HCT116 (cell line): ENCODE results near the gene DHCR7. TPM values are rescaled to one million over a fixed set of nuclear protein-coding genes. Genes with fewer than 3 reads are reported as not detected.

Experiments used
- ATAC-seq: fragments of 200-7000 bp; cut with Tn5 transposase; 2 replicates; pipeline ENCODE4 v1.9.1; 2020; ENCODE audit warnings: mild to moderate bottlenecking, moderate library complexity
- BruUV-seq: library from RNA; stranded (reverse); fragments of 400-500 nt; replicated peaks from 2 replicates; lab custom pipeline; 2021; lab: Mats Ljungman, UMichigan
- CTCF ChIA-PET: fragments of 300-600 bp; sonication (Branson Sonifier 250); formaldehyde crosslinking; loops from one replicate; lab custom pipeline; 2021; ENCODE audit warnings: antibody characterized with exemption; lab: Charles Lee
- POLR2A ChIA-PET: fragments of 300-600, 350-600 bp; sonication (Branson Sonifier 250); formaldehyde crosslinking; loops from one replicate; lab custom pipeline; 2021; ENCODE audit warnings: antibody characterized with exemption; lab: Charles Lee
- RAD21 ChIA-PET, 2 experiments: fragments of 300-600 bp; sonication (Branson Sonifier 250); formaldehyde crosslinking; loops; one replicate each; lab custom pipeline; 2023; ENCODE audit warnings: low total read pairs in 2 of 2; ENCODE audit not compliant: uncharacterized antibody in 2 of 2, unreplicated experiment in 2 of 2, low non-redundant PET in 1 of 2; lab: Charles Lee
- DNase-seq: peaks from one replicate; pipeline ENCODE4 v3.0.0-alpha.2; 2010; ENCODE audit warnings: low read depth, low spot score
- H2AFZ ChIP-seq: fragments of 200-600 bp; shearing (Covaris generic), sonication (generic); 2 replicates; pipeline ENCODE4 v1.6.1; 2017; ENCODE audit warnings: low read depth, mixed run types, mixed read lengths, antibody characterized with exemption, low read length; ENCODE audit not compliant: poor library complexity, severe bottlenecking
- H3K27ac ChIP-seq: 2 replicates; pipeline ENCODE4 v1.5.1; 2012; ENCODE audit warnings: low read depth, low read length
- H3K27me3 ChIP-seq: fragments of 200-600 bp; sonication (generic); 2 replicates; pipeline ENCODE4 v1.6.1; 2016; ENCODE audit warnings: mixed run types, low read length, mixed read lengths; ENCODE audit not compliant: insufficient read depth
- H3K36me3 ChIP-seq, 2 experiments: fragments of 200-500 bp in 1 of 2; fragments of 200-600 bp in 1 of 2; sonication (Bioruptor generic) in 1 of 2; sonication (generic) in 1 of 2; 2 replicates each; pipeline versions ENCODE4 v1.5.1 to v1.6.1; 2014 to 2016; ENCODE audit warnings: low read length in 2 of 2, inconsistent platforms in 1 of 2, mixed read lengths in 1 of 2, mixed run types in 1 of 2; ENCODE audit not compliant: insufficient read depth in 2 of 2, control insufficient read depth in 1 of 2
- H3K4me1 ChIP-seq, 2 experiments: fragments of 200-600 bp in 1 of 2; sonication (generic) in 1 of 2; 2 replicates each; pipeline versions ENCODE4 v1.5.1 to v1.6.1; 2012 to 2017; ENCODE audit warnings: low read length in 2 of 2, inconsistent platforms in 1 of 2, mild to moderate bottlenecking in 1 of 2, mixed read lengths in 1 of 2, mixed run types in 1 of 2, moderate library complexity in 1 of 2; ENCODE audit not compliant: insufficient read depth in 2 of 2, control insufficient read depth in 1 of 2
- H3K4me2 ChIP-seq: fragments of 200-600 bp; sonication (generic); 2 replicates; pipeline ENCODE4 v1.6.1; 2017; ENCODE audit warnings: mixed run types, low read length, mixed read lengths
- H3K4me3 ChIP-seq, 2 experiments: fragments of 200-600 bp in 1 of 2; sonication (generic) in 1 of 2; replicated peaks in 1 of 2; 2 replicates each; pipeline ENCODE4 v1.5.1; 2011 to 2016; ENCODE audit warnings: low read length in 2 of 2, control low read depth in 1 of 2, low read depth in 1 of 2, mild to moderate bottlenecking in 1 of 2, mixed read lengths in 1 of 2, mixed run types in 1 of 2
- H3K79me2 ChIP-seq: fragments of 200-600 bp; sonication (generic); 2 replicates; pipeline ENCODE4 v1.6.1; 2017; ENCODE audit warnings: mild to moderate bottlenecking, mixed run types, low read length, moderate library complexity, mixed read lengths; ENCODE audit not compliant: insufficient read depth
- H3K9ac ChIP-seq: fragments of 200-600 bp; sonication (generic); 2 replicates; pipeline ENCODE4 v1.6.1; 2016; ENCODE audit warnings: low read length, mixed read lengths
- H3K9me2 ChIP-seq: fragments of 200-600 bp; sonication (generic), shearing (Covaris generic); 2 replicates; pipeline ENCODE4 v1.6.1; 2017; ENCODE audit warnings: mixed run types, mild to moderate bottlenecking, moderate library complexity; ENCODE audit not compliant: insufficient read depth
- H3K9me3 ChIP-seq, 2 experiments: fragments of 200-500 bp in 1 of 2; fragments of 200-600 bp in 1 of 2; sonication (Bioruptor generic) in 1 of 2; sonication (generic) in 1 of 2; 2 replicates each; pipeline ENCODE4 v1.6.1; 2014 to 2017; ENCODE audit warnings: low read length in 2 of 2, mixed read lengths in 2 of 2, inconsistent platforms in 1 of 2, low read depth in 1 of 2, mild to moderate bottlenecking in 1 of 2, mixed run types in 1 of 2, moderate library complexity in 1 of 2; ENCODE audit not compliant: control insufficient read depth in 1 of 2, insufficient read depth in 1 of 2
- H4K20me1 ChIP-seq: fragments of 200-600 bp; sonication (generic), shearing (Covaris generic); 2 replicates; pipeline ENCODE4 v1.6.1; 2017; ENCODE audit warnings: mixed run types, mild to moderate bottlenecking, moderate library complexity; ENCODE audit not compliant: insufficient read depth
- ATF3 ChIP-seq: IDR thresholded peaks from 2 replicates; pipeline ENCODE4 v1.6.1; 2012
- CEBPB ChIP-seq: IDR thresholded peaks from 2 replicates; pipeline ENCODE4 v1.6.1; 2012; ENCODE audit warnings: low read depth
- CTCF ChIP-seq, 3 experiments: fragments of 200-600 bp in 1 of 3; sonication (generic) in 1 of 3; IDR thresholded peaks in 2 of 3; conservative IDR thresholded peaks in 1 of 3; 2 replicates each; pipeline ENCODE4 v1.5.1; 2012 to 2017; ENCODE audit warnings: low read depth in 2 of 3, low read length in 2 of 3, antibody characterized with exemption in 1 of 3, borderline replicate concordance in 1 of 3, control low read depth in 1 of 3, mild to moderate bottlenecking in 1 of 3, mixed read lengths in 1 of 3, mixed run types in 1 of 3, moderate library complexity in 1 of 3; ENCODE audit not compliant: insufficient read depth in 1 of 3
- EGR1 ChIP-seq: IDR thresholded peaks from 2 replicates; pipeline ENCODE4 v1.6.1; 2012; ENCODE audit warnings: low read depth
- ELF1 ChIP-seq: IDR thresholded peaks from 2 replicates; pipeline ENCODE4 v1.6.1; 2012; ENCODE audit warnings: low read depth, borderline replicate concordance
- EZH2 ChIP-seq: fragments of 200-600 bp; sonication (generic); IDR thresholded peaks from 2 replicates; pipeline ENCODE4 v1.6.1; 2017; ENCODE audit warnings: antibody characterized with exemption, mixed run types
- EZH2phosphoT487 ChIP-seq: fragments of 200-600 bp; IDR thresholded peaks from 2 replicates; pipeline ENCODE4 v1.6.1; 2018; ENCODE audit warnings: antibody characterized with exemption, borderline replicate concordance
- JUND ChIP-seq: IDR thresholded peaks from 2 replicates; pipeline ENCODE4 v1.6.1; 2012
- MAX ChIP-seq: IDR thresholded peaks from 2 replicates; pipeline ENCODE4 v1.6.1; 2012
- POLR2A ChIP-seq: IDR thresholded peaks from 2 replicates; pipeline ENCODE4 v1.7.0; 2011; ENCODE audit warnings: borderline replicate concordance; ENCODE audit not compliant: insufficient read depth, insufficient read length; ENCODE audit errors: extremely low read depth
- POLR2AphosphoS5 ChIP-seq: IDR thresholded peaks from 2 replicates; pipeline ENCODE4 v1.6.1; 2011; ENCODE audit warnings: mild to moderate bottlenecking, low read depth, low read length, moderate library complexity
- SIN3A ChIP-seq: IDR thresholded peaks from 2 replicates; pipeline ENCODE4 v1.6.1; 2012; ENCODE audit warnings: low read depth
- SP1 ChIP-seq: IDR thresholded peaks from 2 replicates; pipeline ENCODE4 v1.6.1; 2012; ENCODE audit warnings: low read depth
- TCF7L2 ChIP-seq: IDR thresholded peaks from 2 replicates; pipeline ENCODE4 v1.7.0; 2011; ENCODE audit warnings: borderline replicate concordance, inconsistent platforms; ENCODE audit not compliant: insufficient read depth, insufficient read length; ENCODE audit errors: extremely low read depth
- ZFX ChIP-seq: fragments of 450-650 bp; IDR thresholded peaks from 2 replicates; pipeline ENCODE4 v1.6.1; 2017
- intact Hi-C: fragments of 100-400 bp; cut with micrococcal nuclease; formaldehyde crosslinking; loops from 2 replicates; pipeline ENCODE4 v1.10.0; 2022
- total RNA-seq: library from RNA; stranded (reverse); gene quantifications from one replicate; pipeline ENCODE4 v1.2.1, GENCODE V29; 2021; ENCODE audit not compliant: unreplicated experiment

DHCR7 gene
- total RNA-seq, 1 experiment from 2014 or later: 115 TPM

- H2AFZ ChIP-seq: no peak overlapping the region
- H4K20me1 ChIP-seq: no peaks in the 10 kb centered on the region
- no peaks in the 10 kb centered on the region for H3K27me3 ChIP-seq
- H3K9ac ChIP-seq: no peak overlapping the region
- H3K79me2 ChIP-seq: no peaks in the 10 kb centered on the region; the same call in 1 of the 2 replicates
- H3K4me1 ChIP-seq: no peaks in the 10 kb centered on the region
- POLR2A ChIA-PET: no interaction called here
- peaks cover 32 to 43% of the 10 kb centered on the region in 2 experiments for H3K36me3 ChIP-seq
- no peak overlapping the region for H3K4me3 ChIP-seq
- no TSS peak for BruUV-seq
- DNase-seq: no peak
- TF ChIP-seq MAX (no peak), POLR2AphosphoS5 (no peak), POLR2A (no peak), SIN3A (no peak), JUND (no peak), EZH2phosphoT487 (no peak), SP1 (no peak), CEBPB (no peak), ATF3 (no peak), EGR1 (no peak), TCF7L2 (no peak), EZH2 (no peak), CTCF (IDR thresholded peaks at IDR 0.05 in 2 of 3, conservative IDR thresholded peaks at IDR 0.05 in 1 of 3; ENCODE audit: borderline replicate concordance in 1 of 3, insufficient read depth in 1 of 3, low read depth in 2 of 3, low read length in 2 of 3) (no peak), ELF1 (no peak), ZFX (no peak)
- H3K9me2 ChIP-seq: no peaks in the 10 kb centered on the region
- H3K4me2 ChIP-seq: no peak overlapping the region
- CTCF ChIA-PET: no interaction called here
- RAD21 ChIA-PET: no interaction called here
- intact Hi-C loops: no loop called here
- H3K9me3 ChIP-seq: no peaks in the 10 kb centered on the region
- no peak for ATAC-seq
- H3K27ac ChIP-seq: no peak overlapping the region
Observed at GRCh38 chr11:71441251-71441650, 6.9 kb downstream of the DHCR7 start.
